ENCODE data around the gene CYTH1. TPM values are rescaled to one million over a fixed set of nuclear protein-coding genes. Genes with fewer than 3 reads are reported as not detected.
A peak's percentile ranks its signal among the peaks of the same experiment; 100 is the strongest.

CYTH1 gene
- total and polyA plus RNA-seq, 4 donors, result 28.1 to 50.4 (median 42.4) TPM

GRCh38 chr17:78708510-78708973, 73.5 kb downstream of the CYTH1 start:
- no peak overlapping the region for H3K4me3 ChIP-seq (ENCODE audit: low read depth, low read length)
- WGBS (ENCODE audit: insufficient coverage), result 9% methylated on average over 4 of the region's 6 CpGs
- peaks cover 8% of the 10 kb centered on the region for H3K36me3 ChIP-seq (ENCODE audit: control insufficient read depth, insufficient read depth, low read length)
- H3K27me3 ChIP-seq (ENCODE audit: control insufficient read depth, insufficient read depth, low read length), result no peaks in the 10 kb centered on the region
- peak in 4 of 6 donors; percentile 63 to 94 (median 84) for DNase-seq (ENCODE audit: low read depth in 4 of 6, low spot score in 6 of 6)
- H3K9me3 ChIP-seq (ENCODE audit: control insufficient read depth, insufficient read depth, low read length), result no peaks in the 10 kb centered on the region
- H3K27ac ChIP-seq (ENCODE audit: low read depth, low read length), result no peak overlapping the region
- H3K4me1 ChIP-seq (ENCODE audit: control insufficient read depth, insufficient read depth, low read length), result peaks cover 3% of the 10 kb centered on the region

- Histone ChIP-seq H3K4me1 (ENCODE audit: control insufficient read depth, insufficient read depth, low read length) (peaks cover 3% of the 10 kb centered on the region), H3K36me3 (ENCODE audit: control insufficient read depth, insufficient read depth, low read length) (peaks cover 8% of the 10 kb centered on the region), H3K4me3 (ENCODE audit: low read depth, low read length) (no peak overlapping the region), H3K27me3 (ENCODE audit: control insufficient read depth, insufficient read depth, low read length) (no peaks in the 10 kb centered on the region), H3K27ac (ENCODE audit: low read depth, low read length) (no peak overlapping the region), H3K9me3 (ENCODE audit: control insufficient read depth, insufficient read depth, low read length) (no peaks in the 10 kb centered on the region)
- 96% methylated on average over 6 of the region's 7 CpGs for WGBS (ENCODE audit: insufficient coverage)
- no peak for DNase-seq (ENCODE audit: low read depth in 4 of 6, low spot score in 6 of 6)
These were observed 74.2 kb downstream of the CYTH1 start for GRCh38 chr17:78707923-78708322.

GRCh38 chr17:78707016-78707415, 75.1 kb downstream of the CYTH1 start:
- Histone ChIP-seq H3K4me3 (ENCODE audit: low read depth, low read length) (no peak overlapping the region), H3K27me3 (ENCODE audit: control insufficient read depth, insufficient read depth, low read length) (no peaks in the 10 kb centered on the region), H3K27ac (ENCODE audit: low read depth, low read length) (no peak overlapping the region), H3K9me3 (ENCODE audit: control insufficient read depth, insufficient read depth, low read length) (no peaks in the 10 kb centered on the region), H3K36me3 (ENCODE audit: control insufficient read depth, insufficient read depth, low read length) (peaks cover 12% of the 10 kb centered on the region), H3K4me1 (ENCODE audit: control insufficient read depth, insufficient read depth, low read length) (peaks cover 3% of the 10 kb centered on the region)
- WGBS (ENCODE audit: insufficient coverage), result 25% methylated on average over 1 of the region's 7 CpGs
- DNase-seq (ENCODE audit: low read depth in 4 of 6, low spot score in 6 of 6), result no peak

- peaks cover 17% of the 10 kb centered on the region for H3K36me3 ChIP-seq (ENCODE audit: control insufficient read depth, insufficient read depth, low read length)
- no peak overlapping the region for H3K27ac ChIP-seq (ENCODE audit: low read depth, low read length)
- no peaks in the 10 kb centered on the region for H3K9me3 ChIP-seq (ENCODE audit: control insufficient read depth, insufficient read depth, low read length)
- H3K4me3 ChIP-seq (ENCODE audit: low read depth, low read length), result no peak overlapping the region
- WGBS (ENCODE audit: insufficient coverage), result 76% methylated on average over 6 of the region's 10 CpGs
- no peaks in the 10 kb centered on the region for H3K27me3 ChIP-seq (ENCODE audit: control insufficient read depth, insufficient read depth, low read length)
- DNase-seq (ENCODE audit: low read depth in 4 of 6, low spot score in 6 of 6), result peak in 1 of 6 donors; percentile 48
- peaks cover 3% of the 10 kb centered on the region for H3K4me1 ChIP-seq (ENCODE audit: control insufficient read depth, insufficient read depth, low read length)
These were observed 75.7 kb downstream of the CYTH1 start for GRCh38 chr17:78706271-78706915.

- H3K4me1 ChIP-seq (ENCODE audit: control insufficient read depth, insufficient read depth, low read length), result peaks cover 3% of the 10 kb centered on the region
- no peaks in the 10 kb centered on the region for H3K9me3 ChIP-seq (ENCODE audit: control insufficient read depth, insufficient read depth, low read length)
- H3K4me3 ChIP-seq (ENCODE audit: low read depth, low read length), result no peak overlapping the region
- peaks cover 24% of the 10 kb centered on the region for H3K36me3 ChIP-seq (ENCODE audit: control insufficient read depth, insufficient read depth, low read length)
- DNase-seq (ENCODE audit: low read depth in 4 of 6, low spot score in 6 of 6), result no peak
- H3K27me3 ChIP-seq (ENCODE audit: control insufficient read depth, insufficient read depth, low read length), result no peaks in the 10 kb centered on the region
- 88% methylated on average over 3 of the region's 4 CpGs for whole genome bisulfite sequencing (ENCODE audit: insufficient coverage)
- no peak overlapping the region for H3K27ac ChIP-seq (ENCODE audit: low read depth, low read length)
These were observed 77.0 kb downstream of the CYTH1 start for GRCh38 chr17:78705071-78705470.

GRCh38 chr17:78704594-78704993, 77.5 kb downstream of the CYTH1 start:
- H3K9me3 ChIP-seq (ENCODE audit: control insufficient read depth, insufficient read depth, low read length), result no peaks in the 10 kb centered on the region
- no peak for DNase-seq (ENCODE audit: low read depth in 4 of 6, low spot score in 6 of 6)
- H3K27me3 ChIP-seq (ENCODE audit: control insufficient read depth, insufficient read depth, low read length), result no peaks in the 10 kb centered on the region
- no peak overlapping the region for H3K4me3 ChIP-seq (ENCODE audit: low read depth, low read length)
- peaks cover 3% of the 10 kb centered on the region for H3K4me1 ChIP-seq (ENCODE audit: control insufficient read depth, insufficient read depth, low read length)
- H3K27ac ChIP-seq (ENCODE audit: low read depth, low read length), result no peak overlapping the region
- no CpG with 5 or more reads among the region's 3 CpGs for WGBS (ENCODE audit: insufficient coverage)
- peaks cover 28% of the 10 kb centered on the region for H3K36me3 ChIP-seq (ENCODE audit: control insufficient read depth, insufficient read depth, low read length)

- 92% methylated on average over 19 of the region's 25 CpGs for WGBS (ENCODE audit: insufficient coverage)
- Histone ChIP-seq H3K27ac (ENCODE audit: low read depth, low read length) (no peak overlapping the region), H3K4me3 (ENCODE audit: low read depth, low read length) (no peak overlapping the region), H3K27me3 (ENCODE audit: control insufficient read depth, insufficient read depth, low read length) (no peaks in the 10 kb centered on the region), H3K36me3 (ENCODE audit: control insufficient read depth, insufficient read depth, low read length) (peaks cover 47% of the 10 kb centered on the region), H3K4me1 (ENCODE audit: control insufficient read depth, insufficient read depth, low read length) (no peaks in the 10 kb centered on the region), H3K9me3 (ENCODE audit: control insufficient read depth, insufficient read depth, low read length) (no peaks in the 10 kb centered on the region)
- DNase-seq (ENCODE audit: low read depth in 4 of 6, low spot score in 6 of 6), result no peak
These were observed 84.3 kb downstream of the CYTH1 start for GRCh38 chr17:78697554-78698343.

- Histone ChIP-seq H3K27ac (ENCODE audit: low read depth, low read length) (no peak overlapping the region), H3K4me1 (ENCODE audit: control insufficient read depth, insufficient read depth, low read length) (no peaks in the 10 kb centered on the region), H3K9me3 (ENCODE audit: control insufficient read depth, insufficient read depth, low read length) (no peaks in the 10 kb centered on the region), H3K36me3 (ENCODE audit: control insufficient read depth, insufficient read depth, low read length) (peaks cover 51% of the 10 kb centered on the region), H3K27me3 (ENCODE audit: control insufficient read depth, insufficient read depth, low read length) (no peaks in the 10 kb centered on the region), H3K4me3 (ENCODE audit: low read depth, low read length) (no peak overlapping the region)
- DNase-seq (ENCODE audit: low read depth in 4 of 6, low spot score in 6 of 6), result no peak
- WGBS (ENCODE audit: insufficient coverage), result no CpG with 5 or more reads among the region's 2 CpGs
These were observed 85.0 kb downstream of the CYTH1 start for GRCh38 chr17:78697122-78697521.

- 86% methylated on average over 3 of the region's 10 CpGs for WGBS (ENCODE audit: insufficient coverage)
These were observed 85.8 kb downstream of the CYTH1 start for GRCh38 chr17:78696016-78696982.

More at GRCh38 chr17:78696016-78696982, 85.8 kb downstream of the CYTH1 start:
- H3K4me3 ChIP-seq (ENCODE audit: low read depth, low read length), result no peak overlapping the region
- H3K27ac ChIP-seq (ENCODE audit: low read depth, low read length), result no peak overlapping the region
- peak in 1 of 6 donors; percentile 68 for DNase-seq (ENCODE audit: low read depth in 4 of 6, low spot score in 6 of 6)
- no peaks in the 10 kb centered on the region for H3K4me1 ChIP-seq (ENCODE audit: control insufficient read depth, insufficient read depth, low read length)
- no peaks in the 10 kb centered on the region for H3K27me3 ChIP-seq (ENCODE audit: control insufficient read depth, insufficient read depth, low read length)
- H3K36me3 ChIP-seq (ENCODE audit: control insufficient read depth, insufficient read depth, low read length), result peaks cover 48% of the 10 kb centered on the region
- no peaks in the 10 kb centered on the region for H3K9me3 ChIP-seq (ENCODE audit: control insufficient read depth, insufficient read depth, low read length)

Measured in spinal cord (tissue), 10 donors.